Uterus (tissue), 2 donors: Measurements from ENCODE around the gene CEP55.
A peak's percentile ranks its signal among the peaks of the same experiment; 100 is the strongest.

Experiments
- CTCF ChIP-seq, 4 experiments: fragments of 200-600 bp in 2 of 4; fragments of 450-650 bp in 2 of 4; sonication (generic) in 2 of 4; IDR thresholded peaks; one replicate each; pipeline ENCODE4 v1.5.1; 2016 to 2019; ENCODE audit warnings: antibody characterized with exemption in 4 of 4, mild to moderate bottlenecking in 2 of 4, moderate library complexity in 1 of 4
- POLR2A ChIP-seq, 2 donors: fragments of 450-650 bp; IDR thresholded peaks; one replicate each; pipeline ENCODE4 v1.6.1; 2016; ENCODE audit warnings: antibody characterized with exemption in 2 of 2, mild to moderate bottlenecking in 1 of 2, moderate library complexity in 1 of 2

DNA sequence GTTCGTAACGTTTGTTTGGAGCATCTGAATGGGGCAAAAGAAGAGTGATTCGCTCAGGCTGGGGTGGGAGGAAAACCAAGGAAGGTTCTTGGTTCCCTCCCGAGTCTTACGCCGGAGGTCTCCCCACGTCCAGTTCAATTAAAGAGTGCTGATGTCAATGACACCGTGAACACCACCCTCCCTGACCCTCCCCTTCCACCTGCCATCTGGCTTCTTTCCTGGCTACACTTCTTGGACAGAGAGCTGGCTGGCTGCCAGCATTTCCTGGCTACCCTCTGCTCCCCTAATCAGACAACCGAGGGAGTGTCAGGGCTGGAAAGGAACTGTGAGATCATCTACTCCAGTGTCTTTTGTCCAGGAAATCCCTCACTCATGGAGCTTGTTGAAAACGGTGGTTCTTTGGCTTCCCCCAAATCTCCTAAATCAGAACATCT, 46.0 kb downstream of the CEP55 start:
- TF ChIP-seq POLR2A (IDR thresholded peaks at IDR 0.05): no peak
- TF ChIP-seq CTCF (IDR thresholded peaks at IDR 0.05): peak in 1 of 4 experiments; percentile 6
